Measurements from ENCODE around the gene COG4. TPM values are rescaled to one million over a fixed set of nuclear protein-coding genes. Genes with fewer than 3 reads are reported as not detected.
A peak's percentile ranks its signal among the peaks of the same experiment; 100 is the strongest.

The COG4 gene
- total and polyA plus RNA-seq, 10 donors = 40.8 to 85.4 (median 58.8) TPM

DNA sequence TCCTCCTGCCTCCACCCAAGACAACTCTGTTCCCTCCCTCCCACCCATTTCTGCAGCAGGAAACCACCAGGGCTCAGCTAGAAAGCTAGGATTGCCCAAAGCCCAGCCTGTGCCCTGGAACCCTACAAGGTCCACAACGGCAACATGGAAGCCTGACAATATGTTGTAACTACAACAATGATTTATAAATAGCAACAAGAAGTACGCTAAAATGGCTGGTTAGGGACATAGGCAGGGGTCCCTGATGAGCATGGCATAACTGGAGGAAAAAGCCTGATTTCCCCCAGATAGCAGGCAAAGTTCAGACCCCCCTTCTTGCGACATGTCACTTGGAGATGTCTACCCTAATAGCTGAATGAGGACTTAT lies 91.0 kb downstream of the COG4 start:
- no peaks in the 10 kb centered on the region for H3K27me3 ChIP-seq (replicated peaks in 1 of 7)
- peaks cover 68 to 100% (median 96%) of the 10 kb centered on the region in 6 donors for H3K4me1 ChIP-seq
- peak overlapping the region in 1 of 8 donors; percentile 44 for H3K4me3 ChIP-seq
- no peak for DNase-seq
- H3K27ac ChIP-seq = peak overlapping the region; percentile 44 to 96 (median 86)
- WGBS, 5 donors = 33 to 49% (median 43%) methylated on average over 3 of the region's 3 CpGs
- TF ChIP-seq POLR2AphosphoS5 (IDR thresholded peaks at IDR 0.05) = no peak
- TF ChIP-seq, protein P1, sequence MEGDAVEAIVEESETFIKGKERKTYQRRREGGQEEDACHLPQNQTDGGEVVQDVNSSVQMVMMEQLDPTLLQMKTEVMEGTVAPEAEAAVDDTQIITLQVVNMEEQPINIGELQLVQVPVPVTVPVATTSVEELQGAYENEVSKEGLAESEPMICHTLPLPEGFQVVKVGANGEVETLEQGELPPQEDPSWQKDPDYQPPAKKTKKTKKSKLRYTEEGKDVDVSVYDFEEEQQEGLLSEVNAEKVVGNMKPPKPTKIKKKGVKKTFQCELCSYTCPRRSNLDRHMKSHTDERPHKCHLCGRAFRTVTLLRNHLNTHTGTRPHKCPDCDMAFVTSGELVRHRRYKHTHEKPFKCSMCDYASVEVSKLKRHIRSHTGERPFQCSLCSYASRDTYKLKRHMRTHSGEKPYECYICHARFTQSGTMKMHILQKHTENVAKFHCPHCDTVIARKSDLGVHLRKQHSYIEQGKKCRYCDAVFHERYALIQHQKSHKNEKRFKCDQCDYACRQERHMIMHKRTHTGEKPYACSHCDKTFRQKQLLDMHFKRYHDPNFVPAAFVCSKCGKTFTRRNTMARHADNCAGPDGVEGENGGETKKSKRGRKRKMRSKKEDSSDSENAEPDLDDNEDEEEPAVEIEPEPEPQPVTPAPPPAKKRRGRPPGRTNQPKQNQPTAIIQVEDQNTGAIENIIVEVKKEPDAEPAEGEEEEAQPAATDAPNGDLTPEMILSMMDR (IDR thresholded peaks at IDR 0.05 in 8 of 11, conservative IDR thresholded peaks at IDR 0.05 in 3 of 11) = no peak
- no peak for TF ChIP-seq POLR2A (IDR thresholded peaks at IDR 0.05)
- intact Hi-C loops (cut with DNase I; ENCODE audit: low total_unique reads) = loop anchor here (10.0 kb wide), 1 partner anchor 48 kb away; no protein-coding TSS in a partner anchor
- peaks cover 0 to 17% (median 0%) of the 10 kb centered on the region in 6 donors for H3K36me3 ChIP-seq
- H3K9me3 ChIP-seq = no peaks in the 10 kb centered on the region

DNA sequence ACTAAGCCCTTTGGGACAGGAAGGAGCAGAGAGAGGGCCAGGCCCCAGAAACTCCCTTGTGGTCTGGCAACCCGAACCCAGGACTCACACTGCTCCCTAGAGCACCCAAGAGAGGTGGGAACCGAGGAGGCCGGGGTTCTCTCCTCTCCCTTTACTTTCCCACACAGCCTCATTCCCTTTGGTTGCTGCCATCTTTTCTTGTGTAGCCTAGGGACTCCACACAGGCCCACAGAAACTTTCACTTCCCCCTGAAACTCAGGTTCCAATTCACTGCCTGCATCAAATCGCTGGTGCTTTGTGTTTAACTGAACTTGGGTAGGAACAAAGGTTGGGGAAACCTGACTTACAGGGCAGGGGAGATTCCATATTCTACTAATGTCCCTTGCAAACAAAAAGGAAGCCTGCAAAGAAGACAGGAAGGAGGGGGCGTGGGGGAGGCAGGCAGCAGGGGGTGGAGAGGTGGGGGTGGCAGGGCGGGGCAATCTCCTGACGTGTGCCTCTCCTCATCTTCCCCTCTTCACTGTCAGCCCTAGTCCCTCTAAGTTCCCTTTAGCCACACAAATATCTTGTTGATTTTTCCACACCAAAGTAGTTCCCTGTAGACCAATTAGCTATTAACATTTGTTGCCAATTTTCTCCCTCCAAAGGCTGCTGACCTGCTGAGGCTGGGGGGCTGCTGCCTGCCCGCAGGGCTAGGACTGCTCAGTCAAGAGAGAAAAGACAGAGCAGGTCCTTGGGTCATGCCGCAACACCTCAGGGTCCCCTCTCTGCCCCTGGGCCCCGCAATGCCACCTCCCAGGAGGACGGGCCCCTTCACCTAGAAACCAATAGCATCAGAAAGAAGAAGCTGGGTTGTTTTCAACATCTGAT lies 92.5 kb downstream of the COG4 start:
- Histone ChIP-seq H3K36me3 (peaks cover 0 to 17% (median 0%) of the 10 kb centered on the region in 6 donors), H3K4me1 (peaks cover 64 to 100% (median 91%) of the 10 kb centered on the region in 6 donors), H3K9me3 (no peaks in the 10 kb centered on the region), H3K27ac (peak overlapping the region; percentile 53 to 96 (median 90)), H3K4me3 (peak overlapping the region in 1 of 8 donors; percentile 46), H3K27me3 (replicated peaks in 1 of 7) (no peaks in the 10 kb centered on the region)
- 16 to 27% (median 21%) methylated on average over 11 of the region's 11 CpGs for WGBS, 5 donors
- peak; percentile 87 for DNase-seq
- intact Hi-C loops (cut with DNase I; ENCODE audit: low total_unique reads) = loop anchor here (10.0 kb wide), 1 partner anchor 46 kb away; no protein-coding TSS in a partner anchor
- peak in 2 of 3 donors; percentile 24 to 63 for TF ChIP-seq POLR2AphosphoS5 (IDR thresholded peaks at IDR 0.05)
- TF ChIP-seq POLR2A (IDR thresholded peaks at IDR 0.05) = no peak
- TF ChIP-seq, protein P1 (IDR thresholded peaks at IDR 0.05 in 8 of 11, conservative IDR thresholded peaks at IDR 0.05 in 3 of 11) = no peak

Small RNAs within 50 kb of the gene (small RNA-seq; reads per million reads assigned to genes)
- 0.07 to 0.35 (median 0.18) reads per million in 4 donors for gene RNU6-23P
- 0 reads per million in 4 donors for gene RPS27P26
- 315 to 430 (median 372) reads per million in 4 donors for gene SNORD111
- gene SNORD111B = 351 to 948 (median 738) reads per million in 4 donors

Other genes with a start within 250 kb of the COG4 start
- gene AARS1, start 234.0 kb downstream of the COG4 start, total RNA-seq = 10 to 100 TPM; 45.3 to 80.9 (median 52.8) TPM
- 10 to 100 TPM; 15.4 to 27.1 (median 20.4) TPM for gene AARS1, start 234.0 kb downstream of the COG4 start, polyA plus RNA-seq
- gene DDX19B, start 224.4 kb downstream of the COG4 start, total RNA-seq = 10 to 100 TPM; 22.3 to 35.3 (median 28.6) TPM
- gene DDX19B, start 224.4 kb downstream of the COG4 start, polyA plus RNA-seq = 10 to 100 TPM; 17.5 to 21.1 (median 18.7) TPM
- 10 to 100 TPM; 26.1 to 33.7 (median 29.7) TPM for gene DDX19A, start 176.7 kb downstream of the COG4 start, total RNA-seq
- 10 to 100 TPM; 13.3 to 21.1 (median 14.3) TPM for gene DDX19A, start 176.7 kb downstream of the COG4 start, polyA plus RNA-seq
- 10 to 100 TPM; 33.1 to 66.9 (median 48.1) TPM for gene ST3GAL2, start 84.5 kb downstream of the COG4 start, total RNA-seq
- 10 to 100 TPM in 1 of 3 donors, 1 to 10 TPM in 2; 5.2 to 16.5 (median 7.2) TPM for gene ST3GAL2, start 84.5 kb downstream of the COG4 start, polyA plus RNA-seq
- gene FCSK, start 69.0 kb downstream of the COG4 start, total RNA-seq = 10 to 100 TPM; 20.8 to 31.9 (median 27.1) TPM
- gene FCSK, start 69.0 kb downstream of the COG4 start, polyA plus RNA-seq = 10 to 100 TPM in 2 of 3 donors, 1 to 10 TPM in 1; 8.1 to 18.6 (median 16.7) TPM
- gene SF3B3, start 262 bp upstream of the COG4 start, total RNA-seq = 100 to 1,000 TPM in 5 of 7 donors, 10 to 100 TPM in 2; 92.5 to 256 (median 205) TPM
- gene SF3B3, start 262 bp upstream of the COG4 start, polyA plus RNA-seq = 10 to 100 TPM; 70.3 to 92.9 (median 82.9) TPM
- gene IL34, start 123.0 kb upstream of the COG4 start, total RNA-seq = 100 to 1,000 TPM in 5 of 7 donors, 10 to 100 TPM in 2; 48.2 to 258 (median 197) TPM
- 10 to 100 TPM; 20.3 to 82.3 (median 21.3) TPM for gene IL34, start 123.0 kb upstream of the COG4 start, polyA plus RNA-seq
- 100 to 1,000 TPM in 3 of 7 donors, 10 to 100 TPM in 4; 40.6 to 116 (median 94.6) TPM for gene MTSS2, start 162.5 kb upstream of the COG4 start, total RNA-seq
- 10 to 100 TPM in 2 of 3 donors, 1 to 10 TPM in 1; 9.0 to 66.7 (median 12.2) TPM for gene MTSS2, start 162.5 kb upstream of the COG4 start, polyA plus RNA-seq